Activated CD8-positive, alpha-beta T cell treated with anti-CD3 and anti-CD28 coated beads, Interleukin-2, amount 10 ng/mL, durations not matched to agents 7 days and 5 days (primary cell): ENCODE measurements around the gene GAS7. TPM values are rescaled to one million over a fixed set of nuclear protein-coding genes. Genes with fewer than 3 reads are reported as not detected.

ENCODE experiments used
- ATAC-seq: fragments of 150-1000 bp; cut with Tn5 transposase; one replicate; pipeline ENCODE4 v1.10.0; 2021; ENCODE audit warnings: moderate library complexity
- CTCF ChIA-PET: fragments of 350-600 bp; sonication (Branson Sonifier 250); formaldehyde crosslinking; loops from one replicate; lab custom pipeline; 2021; ENCODE audit warnings: antibody characterized with exemption; lab: Charles Lee
- POLR2A ChIA-PET: fragments of 350-600 bp; sonication (Branson Sonifier 250); formaldehyde crosslinking; loops from one replicate; lab custom pipeline; 2021; ENCODE audit warnings: antibody characterized with exemption; lab: Charles Lee
- DNase-seq: peaks from one replicate; pipeline ENCODE4 v3.0.0-alpha.2; 2020
- H3K27ac Mint-ChIP-seq: one replicate; pipeline ENCODE4 v1.8.0; 2021; ENCODE audit warnings: mild to moderate bottlenecking, mixed read lengths
- H3K27me3 Mint-ChIP-seq: one replicate; pipeline ENCODE4 v1.8.0; 2021; ENCODE audit warnings: low read depth, mixed read lengths
- H3K36me3 Mint-ChIP-seq: one replicate; pipeline ENCODE4 v1.8.0; 2021; ENCODE audit warnings: low read depth, mixed read lengths
- H3K4me1 Mint-ChIP-seq: one replicate; pipeline ENCODE4 v1.8.0; 2021; ENCODE audit warnings: low read depth, mixed read lengths
- H3K4me3 Mint-ChIP-seq: one replicate; pipeline ENCODE4 v1.8.0; 2021; ENCODE audit warnings: mild to moderate bottlenecking, mixed read lengths
- H3K9me3 Mint-ChIP-seq: one replicate; pipeline ENCODE4 v1.8.0; 2022; ENCODE audit warnings: mixed read lengths; ENCODE audit not compliant: insufficient read depth
- total RNA-seq, 2 experiments: library from RNA; stranded (reverse); gene quantifications; one replicate each; pipeline ENCODE4 v1.2.3, GENCODE V29; 2021

GAS7 gene
- total RNA-seq, 2 experiments from 2014 or later: 0.61 to 1.6 TPM

GRCh38 chr17:9913476-9913875 is 284.9 kb downstream of the GAS7 start:
- H3K27me3 Mint-ChIP-seq: no peaks in the 10 kb centered on the region
- no peak overlapping the region for H3K4me3 Mint-ChIP-seq
- DNase-seq (no peak), ATAC-seq (no peak)
- H3K4me1 Mint-ChIP-seq: no peaks in the 10 kb centered on the region
- CTCF ChIA-PET: no interaction called here
- no peak overlapping the region for H3K27ac Mint-ChIP-seq
- POLR2A ChIA-PET: no interaction called here
- H3K9me3 Mint-ChIP-seq: no peaks in the 10 kb centered on the region
- no peaks in the 10 kb centered on the region for H3K36me3 Mint-ChIP-seq

GRCh38 chr17:9912121-9913099 is 286.0 kb downstream of the GAS7 start:
- ChIA-PET CTCF (no interaction called here), POLR2A (no interaction called here)
- no peaks in the 10 kb centered on the region for H3K27me3 Mint-ChIP-seq
- no peaks in the 10 kb centered on the region for H3K9me3 Mint-ChIP-seq
- ATAC-seq: no peak
- H3K36me3 Mint-ChIP-seq: no peaks in the 10 kb centered on the region
- H3K27ac Mint-ChIP-seq: no peak overlapping the region
- no peak overlapping the region for H3K4me3 Mint-ChIP-seq
- no peaks in the 10 kb centered on the region for H3K4me1 Mint-ChIP-seq
- no peak for DNase-seq

- no peak for ATAC-seq
- Mint-ChIP-seq H3K27ac (no peak overlapping the region), H3K4me1 (no peaks in the 10 kb centered on the region), H3K36me3 (no peaks in the 10 kb centered on the region), H3K4me3 (no peak overlapping the region), H3K27me3 (no peaks in the 10 kb centered on the region), H3K9me3 (no peaks in the 10 kb centered on the region)
- ChIA-PET POLR2A (no interaction called here), CTCF (no interaction called here)
- DNase-seq: no peak
Observed at GRCh38 chr17:9911089-9911488, 287.3 kb downstream of the GAS7 start.

GRCh38 chr17:9908649-9909042 is 289.8 kb downstream of the GAS7 start:
- Mint-ChIP-seq H3K4me1 (no peaks in the 10 kb centered on the region), H3K27ac (no peak overlapping the region), H3K36me3 (no peaks in the 10 kb centered on the region), H3K27me3 (no peaks in the 10 kb centered on the region), H3K4me3 (no peak overlapping the region), H3K9me3 (no peaks in the 10 kb centered on the region)
- ATAC-seq (no peak), DNase-seq (no peak)
- ChIA-PET CTCF (interaction anchor here (1.1 kb wide), 1 partner anchor 16 kb away, joined by 3 read pairs; no protein-coding TSS in a partner anchor), POLR2A (no interaction called here)

DNA sequence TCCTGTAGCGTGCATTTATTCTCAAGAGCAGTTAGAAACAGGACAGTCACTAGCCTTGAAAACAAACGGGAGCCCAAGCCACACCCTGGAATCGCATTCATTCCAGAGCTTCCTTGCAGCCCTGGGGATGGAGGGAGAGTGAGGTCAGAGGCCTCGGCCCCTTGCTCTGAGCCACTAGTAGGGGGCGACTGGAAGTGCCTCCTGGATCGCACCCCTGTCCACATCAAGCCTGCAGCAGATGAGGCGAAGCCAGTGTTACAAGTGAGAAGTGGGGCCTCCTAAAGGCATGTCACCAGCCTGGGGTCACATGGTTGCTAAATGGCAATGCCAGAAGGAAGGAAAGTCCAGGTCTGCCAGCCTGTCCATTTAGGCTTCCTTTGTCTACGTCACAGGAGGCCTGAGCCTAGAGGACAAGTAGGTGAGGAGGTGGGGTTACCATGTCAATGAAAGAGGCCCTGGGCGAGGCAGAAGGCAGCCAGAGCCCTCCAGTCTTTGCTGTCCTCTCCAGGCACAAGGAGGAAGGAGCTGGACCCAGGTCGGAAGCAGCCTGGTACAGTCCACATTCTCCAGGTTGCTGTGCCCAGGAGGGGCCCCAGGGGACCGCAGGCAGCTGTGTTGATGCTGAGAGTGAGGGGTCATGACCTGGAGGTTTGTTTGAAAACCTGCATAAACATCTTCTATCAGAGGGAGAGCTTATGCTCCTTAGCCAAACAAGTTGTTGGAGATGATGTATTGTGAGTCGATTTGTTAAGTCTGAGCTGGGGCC is 290.3 kb downstream of the GAS7 start:
- Mint-ChIP-seq H3K4me3 (no peak overlapping the region), H3K36me3 (no peaks in the 10 kb centered on the region), H3K27ac (no peak overlapping the region), H3K4me1 (no peaks in the 10 kb centered on the region), H3K27me3 (no peaks in the 10 kb centered on the region), H3K9me3 (no peaks in the 10 kb centered on the region)
- no peak for ATAC-seq
- DNase-seq: no peak
- ChIA-PET CTCF (interaction anchor here (1.1 kb wide), 1 partner anchor 17 kb away, joined by 3 read pairs; no protein-coding TSS in a partner anchor), POLR2A (no interaction called here)

- Mint-ChIP-seq H3K9me3 (no peaks in the 10 kb centered on the region), H3K27me3 (no peaks in the 10 kb centered on the region), H3K4me3 (no peak overlapping the region), H3K36me3 (no peaks in the 10 kb centered on the region), H3K27ac (no peak overlapping the region), H3K4me1 (no peaks in the 10 kb centered on the region)
- ChIA-PET CTCF (no interaction called here), POLR2A (no interaction called here)
- no peak for ATAC-seq
- no peak for DNase-seq
Observed at GRCh38 chr17:9907131-9907530, 291.3 kb downstream of the GAS7 start.

- H3K36me3 Mint-ChIP-seq: no peaks in the 10 kb centered on the region
Observed at GRCh38 chr17:9906616-9907015, 291.8 kb downstream of the GAS7 start.

GRCh38 chr17:9905902-9906301 is 292.5 kb downstream of the GAS7 start:
- ChIA-PET CTCF (no interaction called here), POLR2A (interaction anchor here (0.6 kb wide), 1 partner anchor 319 kb away, joined by 4 read pairs; no protein-coding TSS in a partner anchor)
- no peak overlapping the region for H3K4me3 Mint-ChIP-seq
- H3K27me3 Mint-ChIP-seq: no peaks in the 10 kb centered on the region
- no peak overlapping the region for H3K27ac Mint-ChIP-seq
- no peaks in the 10 kb centered on the region for H3K9me3 Mint-ChIP-seq
- H3K36me3 Mint-ChIP-seq: no peaks in the 10 kb centered on the region
- H3K4me1 Mint-ChIP-seq: no peaks in the 10 kb centered on the region
- peak; percentile 30 for DNase-seq
- peak; percentile 58 for ATAC-seq

More at GRCh38 chr17:9906616-9907015, 291.8 kb downstream of the GAS7 start:
- DNase-seq: no peak
- Mint-ChIP-seq H3K27me3 (no peaks in the 10 kb centered on the region), H3K9me3 (no peaks in the 10 kb centered on the region), H3K27ac (no peak overlapping the region), H3K4me1 (no peaks in the 10 kb centered on the region), H3K4me3 (no peak overlapping the region)
- POLR2A ChIA-PET: no interaction called here
- no peak for ATAC-seq
- CTCF ChIA-PET: no interaction called here

DNA sequence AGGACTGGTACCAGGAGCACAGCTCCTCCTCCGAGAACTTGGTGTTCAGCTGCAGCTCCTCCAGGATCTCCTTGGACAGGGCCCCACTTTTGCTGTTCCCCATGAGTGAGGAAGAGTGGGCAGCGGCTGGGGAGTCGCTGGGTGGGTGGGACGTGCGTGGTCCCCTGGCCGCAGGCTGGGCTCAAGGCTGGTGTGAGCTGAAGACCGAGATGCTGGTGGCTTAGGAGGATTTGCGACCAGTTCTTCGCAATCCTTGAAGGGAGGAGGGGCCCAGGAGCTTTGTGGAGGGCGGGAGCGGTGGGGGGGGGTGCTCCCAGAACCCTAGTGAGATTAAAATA is 293.4 kb downstream of the GAS7 start, which contains the start of gene RCVRN:
Gene RCVRN, minus strand, starts transcription at position 194 of the 338 bp plus-strand sequence. Its CDS starts 91 bp downstream, at position 103.
- no peaks in the 10 kb centered on the region for H3K4me1 Mint-ChIP-seq
- H3K36me3 Mint-ChIP-seq: no peaks in the 10 kb centered on the region
- no peak within 1 kb of the TSS for H3K27ac Mint-ChIP-seq
- H3K9me3 Mint-ChIP-seq: no peaks in the 10 kb centered on the region
- ChIA-PET CTCF (no interaction called here), POLR2A (no interaction called here)
- H3K4me3 Mint-ChIP-seq: no peak within 1 kb of the TSS
- no peak for ATAC-seq
- no peaks in the 10 kb centered on the region for H3K27me3 Mint-ChIP-seq
- no peak for DNase-seq

DNA sequence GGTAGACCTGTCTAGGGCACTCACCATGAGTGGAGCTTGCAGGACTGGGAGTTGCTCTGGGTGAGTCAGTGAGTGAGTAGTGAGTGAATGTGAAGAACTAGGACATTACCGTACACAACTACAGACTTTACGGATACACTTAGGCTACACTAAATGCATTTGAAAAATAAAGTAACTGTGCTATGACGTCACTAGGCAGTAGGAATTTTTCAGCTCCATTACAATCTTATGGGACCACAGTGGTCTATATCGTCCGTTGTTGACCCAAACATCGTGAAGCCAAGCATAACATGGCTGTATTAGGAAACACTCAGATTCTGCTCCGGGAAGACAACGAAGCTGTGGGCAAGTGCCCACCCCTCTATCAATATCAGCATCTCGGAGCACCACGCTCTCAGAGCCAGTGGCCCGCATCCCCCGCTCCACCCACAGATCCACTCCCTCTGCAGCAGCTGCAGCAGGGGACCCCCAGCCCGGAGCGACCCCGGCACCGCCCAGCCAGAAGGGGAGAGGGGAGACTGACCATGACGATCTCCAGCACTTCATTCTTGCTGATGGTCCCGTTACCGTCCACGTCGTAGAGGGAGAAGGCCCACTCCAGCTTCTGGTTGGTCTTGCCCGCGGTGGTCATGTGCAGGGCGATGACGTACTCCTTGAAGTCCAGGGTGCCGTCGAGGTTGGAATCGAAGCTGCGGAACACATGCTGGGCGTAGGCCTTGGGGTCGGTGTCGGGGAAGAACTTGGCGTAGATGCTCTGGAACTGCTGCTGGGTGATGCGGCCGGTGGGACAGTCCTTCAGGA is 293.9 kb downstream of the GAS7 start:
- H3K4me3 Mint-ChIP-seq: no peak overlapping the region
- H3K27me3 Mint-ChIP-seq: no peaks in the 10 kb centered on the region
- no peaks in the 10 kb centered on the region for H3K4me1 Mint-ChIP-seq
- no peak overlapping the region for H3K27ac Mint-ChIP-seq
- DNase-seq: no peak
- H3K36me3 Mint-ChIP-seq: no peaks in the 10 kb centered on the region
- ChIA-PET CTCF (no interaction called here), POLR2A (no interaction called here)
- no peak for ATAC-seq
- no peaks in the 10 kb centered on the region for H3K9me3 Mint-ChIP-seq

DNA sequence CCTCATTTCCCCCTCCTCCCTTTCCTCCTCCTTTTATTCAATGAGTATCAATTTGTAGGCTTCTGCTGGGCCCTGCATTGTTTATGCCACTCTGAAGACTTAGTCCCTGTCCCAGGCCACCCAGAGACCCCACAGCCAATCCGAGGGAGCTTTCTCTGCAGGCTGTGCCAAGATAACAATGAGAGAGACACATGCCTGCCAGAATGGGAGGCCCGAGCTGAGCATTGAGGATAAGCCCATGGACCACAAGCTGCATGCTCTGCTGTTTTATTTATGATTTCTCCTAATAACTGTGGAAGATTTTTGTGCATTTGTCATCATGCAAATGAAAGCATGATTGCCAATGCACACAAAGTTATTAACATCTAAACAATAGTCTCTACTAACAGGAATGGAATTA is 296.3 kb downstream of the GAS7 start:
- ChIA-PET POLR2A (no interaction called here), CTCF (no interaction called here)
- Mint-ChIP-seq H3K4me3 (no peak overlapping the region), H3K27me3 (no peaks in the 10 kb centered on the region), H3K27ac (no peak overlapping the region), H3K4me1 (no peaks in the 10 kb centered on the region), H3K36me3 (no peaks in the 10 kb centered on the region), H3K9me3 (no peaks in the 10 kb centered on the region)
- no peak for DNase-seq
- no peak for ATAC-seq
